ENCODE data around the gene BCAS3.
"Not testable (repeated sequence)": the region's sequence is repeated elsewhere in the genome, so short reads cannot be mapped to it uniquely, and the experiment has no call there.

BCAS3 gene

GRCh38 chr17:61239327-61239726 is 561.7 kb downstream of the BCAS3 start:
- no peak for DNase-seq

DNA sequence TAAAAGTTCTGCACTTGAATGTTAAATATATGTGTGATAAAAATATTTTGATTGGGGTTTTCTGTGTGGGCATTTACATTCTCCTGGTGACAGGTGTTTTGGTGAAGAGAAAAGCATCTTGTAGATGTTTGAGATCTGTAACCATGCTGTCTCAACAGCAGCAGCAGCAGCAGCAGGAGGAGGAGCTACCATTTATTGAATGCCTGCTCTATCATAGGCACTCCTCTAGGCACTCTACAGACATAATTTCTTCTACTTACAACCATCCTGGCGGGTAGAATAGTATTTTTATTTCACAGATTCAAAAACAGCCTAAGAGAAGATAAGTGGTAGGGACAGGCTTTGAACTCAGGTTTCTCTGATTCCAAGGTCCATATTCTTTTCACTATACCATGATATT is 562.3 kb downstream of the BCAS3 start:
- no peak for DNase-seq

GRCh38 chr17:61240851-61241468 is 563.3 kb downstream of the BCAS3 start:
- no peak for DNase-seq

DNA sequence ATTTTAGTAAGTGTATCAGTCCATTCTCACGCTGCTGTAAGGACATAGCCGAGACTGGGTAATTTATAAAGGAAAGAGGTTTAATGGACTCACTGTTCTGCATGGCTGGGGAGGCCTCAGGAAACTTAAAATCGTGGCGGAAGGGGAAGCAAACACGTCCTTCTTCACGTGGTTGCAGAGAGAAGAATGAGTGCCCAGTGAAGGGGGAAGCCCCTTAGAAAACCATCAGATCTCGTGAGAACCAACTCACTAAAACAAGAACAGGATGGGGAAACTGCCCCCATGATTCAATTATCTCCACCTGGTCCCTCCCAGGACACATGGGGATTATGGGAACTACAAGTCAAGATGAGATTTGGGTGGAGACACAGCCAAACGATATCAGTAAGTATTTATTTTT is 567.3 kb downstream of the BCAS3 start:
- not testable (repeated sequence) for DNase-seq

DNA sequence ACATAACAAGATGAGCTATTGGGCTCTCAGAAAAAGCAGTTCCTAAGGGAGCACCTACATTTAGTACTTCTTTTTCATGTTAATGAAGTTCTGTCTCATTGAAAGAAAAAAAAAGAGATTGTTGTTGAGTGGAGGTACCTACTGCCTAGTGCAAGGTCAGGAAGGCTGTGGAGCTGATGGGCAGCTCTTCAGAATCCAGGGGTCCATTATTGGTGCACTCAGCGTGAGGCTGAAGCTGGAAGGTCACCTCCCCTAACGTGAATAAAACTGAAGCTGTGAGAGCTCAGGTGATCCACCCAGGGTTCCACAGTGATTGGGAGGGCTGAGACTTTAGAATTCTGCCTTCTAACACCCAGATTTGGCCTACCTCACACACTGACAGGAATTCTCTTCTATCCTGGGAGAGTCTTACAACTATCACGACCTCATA is 568.1 kb downstream of the BCAS3 start:
- DNase-seq = no peak

- DNase-seq = no peak
Observed at GRCh38 chr17:61247439-61247838, 569.8 kb downstream of the BCAS3 start.

GRCh38 chr17:61248399-61248798 is 570.7 kb downstream of the BCAS3 start:
- DNase-seq = no peak

DNA sequence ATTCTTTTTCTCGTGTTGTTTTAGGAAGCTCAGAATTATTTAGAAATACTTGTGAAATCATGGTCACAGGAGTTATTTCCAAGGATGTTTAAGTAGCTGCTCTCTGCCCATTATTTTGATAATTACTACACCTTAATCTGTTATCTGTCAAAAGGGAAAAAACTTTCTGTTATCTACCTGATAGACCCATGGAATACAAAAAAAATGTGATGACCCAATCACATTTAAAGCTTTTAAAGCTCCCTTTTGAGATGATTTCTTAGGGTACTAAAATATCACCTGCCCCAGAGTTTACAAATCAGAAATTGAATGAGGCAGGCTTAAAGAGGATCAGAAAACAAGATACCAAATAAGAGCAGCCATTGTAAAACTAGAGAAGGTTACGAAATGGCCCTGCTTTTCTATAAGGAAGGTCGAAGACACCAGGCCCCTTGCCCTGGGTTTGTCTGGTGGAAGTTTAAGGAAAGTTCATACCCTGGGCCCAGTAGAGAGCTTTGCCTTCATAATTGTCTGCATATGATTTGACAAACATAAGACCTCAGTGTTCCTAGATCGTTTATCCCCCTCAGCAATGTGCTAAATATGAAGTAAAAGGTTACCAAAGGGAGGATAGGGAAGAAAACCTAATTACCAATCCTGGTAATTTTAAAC is 572.1 kb downstream of the BCAS3 start:
- DNase-seq = no peak

DNA sequence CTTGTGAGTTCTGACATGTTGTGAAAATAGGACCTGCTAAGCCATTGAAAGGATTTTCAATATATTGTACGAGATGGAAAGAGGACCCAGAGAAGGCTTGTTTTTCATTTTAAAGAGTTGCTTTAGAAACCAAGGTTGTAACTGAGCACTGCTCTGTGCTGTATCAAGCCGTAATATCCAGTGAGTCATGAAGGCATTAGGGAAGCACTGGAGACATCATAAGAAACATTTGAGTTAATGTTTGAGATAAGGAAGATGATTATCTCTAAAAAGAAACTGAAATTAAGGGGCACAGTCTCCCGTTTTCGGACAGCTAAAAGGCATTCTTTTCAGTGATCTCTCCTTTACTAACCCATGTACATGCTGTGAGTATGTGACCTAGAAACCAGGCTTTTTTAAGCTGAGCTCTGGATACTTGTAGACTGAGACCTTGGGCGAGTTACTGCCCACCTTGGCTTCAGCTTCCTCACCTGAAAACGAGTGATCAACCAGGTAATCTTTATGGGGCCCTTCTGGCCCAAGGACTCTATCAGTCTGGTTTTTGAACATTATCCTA is 572.8 kb downstream of the BCAS3 start:
- no peak for DNase-seq

DNA sequence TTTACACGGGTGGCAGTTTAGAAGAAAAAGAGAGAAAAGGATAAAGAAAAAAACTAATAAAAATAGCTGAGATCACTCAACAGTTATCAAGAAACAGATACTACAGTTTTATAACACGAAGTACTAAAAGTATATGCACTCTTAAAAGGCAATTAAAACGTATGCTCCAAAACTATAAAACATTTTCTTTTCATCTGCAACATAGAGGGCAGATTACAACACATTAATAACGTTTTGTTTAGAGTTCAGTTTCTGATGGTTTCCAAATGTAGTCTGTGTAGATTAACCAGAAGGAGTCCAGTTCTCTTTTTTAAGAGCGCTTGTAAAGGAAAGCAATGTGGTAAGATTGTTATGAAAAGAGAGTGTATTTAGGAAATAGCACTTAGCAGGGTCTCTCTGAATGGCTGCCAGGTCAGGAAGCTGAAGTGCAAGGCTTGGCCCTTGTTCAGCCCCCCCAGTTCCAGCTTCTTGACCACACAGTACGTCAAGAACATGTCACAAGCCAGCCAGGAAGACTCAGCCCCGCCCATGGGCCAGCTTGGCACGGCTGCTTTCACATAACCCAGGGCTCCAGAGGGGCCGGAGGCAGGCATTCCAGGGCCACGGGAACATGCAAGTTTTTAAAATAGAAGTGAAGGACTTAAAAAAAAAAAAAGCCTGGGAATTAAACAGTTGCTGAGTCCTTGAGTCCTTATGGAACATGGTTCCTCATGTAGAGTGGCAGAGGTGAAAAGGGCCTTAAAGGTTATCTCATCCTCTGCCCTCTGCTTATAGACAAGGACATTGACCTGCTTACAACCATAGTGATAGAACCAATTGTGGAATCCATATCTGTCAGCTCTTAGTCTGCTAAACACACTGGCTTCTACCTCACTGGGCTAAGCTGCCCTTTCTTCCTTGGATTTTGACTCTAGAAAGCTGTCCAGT is 574.6 kb downstream of the BCAS3 start:
- no peak for DNase-seq

GRCh38 chr17:61253362-61253761 is 575.7 kb downstream of the BCAS3 start:
- no peak for DNase-seq

- DNase-seq = no peak
Observed at GRCh38 chr17:61253937-61254574, 576.4 kb downstream of the BCAS3 start.

DNA sequence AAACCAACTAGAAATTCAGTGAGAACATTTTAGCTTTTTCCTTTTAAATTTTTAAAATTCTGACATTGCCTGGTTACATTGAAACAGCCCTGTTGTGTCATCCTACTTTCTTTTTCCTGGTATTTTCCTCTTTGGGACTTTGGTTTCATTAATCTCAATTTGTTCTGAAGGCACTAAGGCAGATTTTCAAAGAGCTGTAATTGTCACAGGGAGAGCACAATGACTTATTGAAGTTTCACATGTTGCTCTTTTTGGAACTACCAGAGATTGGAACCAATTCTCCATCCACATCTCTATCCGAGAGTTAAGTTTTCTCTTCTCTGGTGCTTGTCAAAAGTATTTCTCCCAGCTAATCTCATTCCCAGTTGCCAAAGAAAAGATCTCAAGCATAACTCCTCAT is 577.3 kb downstream of the BCAS3 start:
- no peak for DNase-seq

DNA sequence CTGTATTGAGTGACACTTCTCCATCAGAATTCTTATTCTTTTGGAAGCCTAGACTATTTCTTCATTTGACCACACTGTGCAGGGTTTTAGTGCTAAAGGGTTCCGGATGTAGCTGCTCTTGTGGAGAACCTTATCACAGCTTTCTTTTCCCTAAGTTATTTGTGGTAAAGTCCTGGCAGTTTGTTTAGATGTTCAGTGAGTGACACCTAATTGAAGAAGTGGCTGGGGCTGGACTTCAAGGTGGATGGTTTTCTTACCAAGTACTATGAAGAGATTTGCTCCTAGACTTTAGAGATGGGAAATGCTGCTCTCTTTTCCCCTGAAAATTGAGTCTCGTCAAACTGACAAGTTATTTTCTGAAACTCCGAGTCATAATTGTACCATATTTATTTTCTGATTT is 578.0 kb downstream of the BCAS3 start:
- DNase-seq = no peak

DNA sequence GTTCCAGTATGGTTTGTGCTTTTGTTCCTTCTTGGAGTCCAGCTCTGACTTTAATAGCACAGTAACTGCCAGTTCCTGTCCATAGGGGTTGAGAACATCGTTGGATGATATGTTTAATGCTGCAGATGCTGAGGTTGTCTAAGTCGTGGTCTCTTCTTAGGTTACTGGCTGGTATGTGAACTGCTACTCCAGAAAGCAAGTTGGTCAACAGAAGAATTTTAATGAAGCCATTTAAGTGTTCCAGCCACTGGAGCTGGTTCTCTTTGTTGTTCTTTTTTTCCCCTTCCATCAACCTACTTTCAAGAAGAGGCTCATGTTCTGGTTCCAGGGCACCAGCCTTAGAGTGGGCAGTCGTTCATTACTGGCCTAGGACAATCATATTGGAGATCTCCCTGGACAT is 581.7 kb downstream of the BCAS3 start:
- no peak for DNase-seq

GRCh38 chr17:61260071-61260797 is 582.6 kb downstream of the BCAS3 start:
- DNase-seq = no peak

DNA sequence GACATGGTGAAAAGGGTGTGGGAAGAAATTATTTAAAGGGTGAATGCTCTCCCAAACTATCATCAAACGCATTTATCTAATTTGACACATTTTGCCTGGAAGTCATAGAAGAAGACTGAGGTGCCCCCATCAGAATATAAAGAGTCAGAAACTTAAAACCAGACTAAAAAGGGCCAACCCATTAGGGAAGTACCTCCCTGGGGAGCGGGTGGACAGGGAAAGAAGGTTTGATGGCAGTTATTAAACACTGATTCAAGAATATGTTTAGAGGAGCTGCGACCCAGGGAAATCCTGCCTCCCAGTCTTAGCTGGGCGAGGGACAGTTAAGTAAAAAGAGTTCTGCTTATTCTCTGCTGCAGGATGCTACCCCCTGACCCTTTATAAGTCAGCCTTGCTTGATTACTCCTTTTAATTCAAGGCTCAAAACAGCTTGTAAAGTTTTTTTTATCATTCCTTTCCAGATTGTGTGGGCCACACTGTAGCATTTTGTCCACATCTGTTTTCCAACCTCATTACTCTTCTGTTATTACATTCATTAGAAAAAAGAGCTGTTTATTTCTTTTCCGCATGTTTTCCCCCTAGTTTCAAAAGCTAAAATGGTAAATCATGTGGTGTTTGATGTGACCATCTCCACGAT is 583.5 kb downstream of the BCAS3 start:
- no peak for DNase-seq

DNA sequence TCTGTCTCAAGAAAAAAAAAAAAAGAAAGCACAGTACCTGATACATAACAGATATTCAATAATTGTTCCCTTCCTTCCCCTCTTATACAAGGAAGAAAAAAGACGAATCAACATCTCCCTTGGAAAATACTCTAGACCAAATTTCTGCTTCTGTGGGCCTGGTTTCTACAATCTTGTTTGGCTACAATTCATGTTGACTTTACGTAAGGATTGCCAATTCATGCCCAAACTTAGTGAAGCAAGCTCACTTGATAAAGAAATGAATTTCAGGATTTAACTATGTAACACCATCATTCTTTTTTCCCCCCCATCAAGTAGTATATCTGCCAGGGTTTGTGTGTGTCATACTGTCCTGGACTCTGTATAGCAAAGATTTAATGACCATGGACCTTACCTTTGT is 587.7 kb downstream of the BCAS3 start:
- DNase-seq = no peak

DNA sequence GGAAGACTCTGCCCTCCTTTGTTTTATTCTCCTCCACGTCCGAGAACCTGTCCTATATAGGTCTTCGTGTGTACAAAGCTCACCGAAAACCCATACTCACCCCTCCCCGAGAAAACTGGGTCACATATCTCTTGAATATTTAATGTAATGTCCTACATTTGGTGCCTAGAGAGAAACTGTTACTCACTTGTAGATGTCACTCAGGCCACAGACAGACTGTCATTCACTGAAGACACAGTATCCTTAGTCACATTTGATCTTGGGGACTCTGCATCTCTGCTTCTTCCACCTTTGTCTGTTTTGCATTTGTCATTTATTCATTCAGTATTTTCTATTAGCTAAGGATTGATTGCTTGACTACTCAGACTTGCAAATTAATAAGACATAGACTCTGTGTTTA is 590.2 kb downstream of the BCAS3 start:
- no peak for DNase-seq

DNA sequence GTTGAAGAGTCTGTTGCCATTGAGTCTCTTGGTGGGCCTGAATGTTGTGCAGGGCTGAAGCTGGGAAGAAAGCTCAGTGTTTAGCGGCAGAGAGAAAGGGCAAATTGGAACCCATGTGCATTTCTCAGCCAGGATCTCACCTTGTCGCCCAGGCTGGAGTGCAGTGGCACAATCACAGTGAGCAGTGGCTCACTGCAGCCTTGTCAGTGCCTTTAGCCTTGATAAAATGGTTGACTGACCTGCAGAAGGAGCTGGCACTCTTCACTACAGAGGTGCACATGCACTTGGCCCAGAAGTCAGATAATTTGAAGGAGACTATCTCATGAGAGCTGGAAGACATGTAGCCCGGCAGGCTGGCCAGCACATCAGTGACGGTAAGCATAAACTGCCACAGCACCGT is 597.7 kb downstream of the BCAS3 start:
- no peak for DNase-seq

DNA sequence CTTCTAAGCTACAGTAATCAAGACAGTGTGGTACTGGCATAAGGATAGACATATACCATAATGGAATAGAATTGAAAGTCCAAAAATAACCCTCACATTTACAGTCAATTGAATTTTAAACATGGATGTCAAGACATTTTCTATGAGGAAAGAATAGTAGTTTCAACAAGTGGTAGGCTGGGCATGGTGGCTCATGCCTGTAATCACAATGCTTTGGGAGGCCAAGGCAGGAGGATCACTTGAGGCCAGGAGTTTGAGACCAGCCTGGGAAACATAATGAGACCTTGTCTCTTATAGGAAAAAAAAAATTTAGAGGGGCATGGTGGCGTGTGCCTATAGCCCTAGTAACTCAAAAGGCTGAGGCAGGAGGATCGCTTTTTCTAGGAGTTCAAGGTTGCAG is 599.2 kb downstream of the BCAS3 start:
- DNase-seq = no peak
